ENCODE measurements around the gene HACE1.
"Not testable (repeated sequence)": the region's sequence is repeated elsewhere in the genome, so short reads cannot be mapped to it uniquely, and the experiment has no call there.

HACE1 gene

DNA sequence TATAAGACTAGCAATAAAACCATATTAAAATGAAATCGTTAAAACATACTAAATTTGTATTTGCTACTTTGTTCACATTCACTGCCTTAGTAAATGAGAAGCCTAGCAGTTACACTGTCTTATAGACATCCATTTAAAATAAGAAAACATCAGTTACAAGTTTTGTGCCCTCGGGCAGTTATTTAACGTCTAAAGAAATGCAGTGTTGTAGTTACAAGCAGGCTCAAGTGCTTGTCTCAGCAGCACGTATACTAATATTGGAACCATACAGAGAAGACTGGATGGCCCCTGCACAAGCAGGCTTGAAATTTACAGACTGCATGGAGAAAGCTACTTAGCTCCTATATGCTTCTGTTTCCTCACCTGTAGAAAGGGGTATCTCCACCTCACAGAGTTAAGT, 93.1 kb downstream of the HACE1 start:
- TF ChIP-seq, protein P1, sequence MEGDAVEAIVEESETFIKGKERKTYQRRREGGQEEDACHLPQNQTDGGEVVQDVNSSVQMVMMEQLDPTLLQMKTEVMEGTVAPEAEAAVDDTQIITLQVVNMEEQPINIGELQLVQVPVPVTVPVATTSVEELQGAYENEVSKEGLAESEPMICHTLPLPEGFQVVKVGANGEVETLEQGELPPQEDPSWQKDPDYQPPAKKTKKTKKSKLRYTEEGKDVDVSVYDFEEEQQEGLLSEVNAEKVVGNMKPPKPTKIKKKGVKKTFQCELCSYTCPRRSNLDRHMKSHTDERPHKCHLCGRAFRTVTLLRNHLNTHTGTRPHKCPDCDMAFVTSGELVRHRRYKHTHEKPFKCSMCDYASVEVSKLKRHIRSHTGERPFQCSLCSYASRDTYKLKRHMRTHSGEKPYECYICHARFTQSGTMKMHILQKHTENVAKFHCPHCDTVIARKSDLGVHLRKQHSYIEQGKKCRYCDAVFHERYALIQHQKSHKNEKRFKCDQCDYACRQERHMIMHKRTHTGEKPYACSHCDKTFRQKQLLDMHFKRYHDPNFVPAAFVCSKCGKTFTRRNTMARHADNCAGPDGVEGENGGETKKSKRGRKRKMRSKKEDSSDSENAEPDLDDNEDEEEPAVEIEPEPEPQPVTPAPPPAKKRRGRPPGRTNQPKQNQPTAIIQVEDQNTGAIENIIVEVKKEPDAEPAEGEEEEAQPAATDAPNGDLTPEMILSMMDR (conservative IDR thresholded peaks at IDR 0.05; ENCODE audit: low read length) = no peak
- no peak for DNase-seq (ENCODE audit: low read depth)

DNA sequence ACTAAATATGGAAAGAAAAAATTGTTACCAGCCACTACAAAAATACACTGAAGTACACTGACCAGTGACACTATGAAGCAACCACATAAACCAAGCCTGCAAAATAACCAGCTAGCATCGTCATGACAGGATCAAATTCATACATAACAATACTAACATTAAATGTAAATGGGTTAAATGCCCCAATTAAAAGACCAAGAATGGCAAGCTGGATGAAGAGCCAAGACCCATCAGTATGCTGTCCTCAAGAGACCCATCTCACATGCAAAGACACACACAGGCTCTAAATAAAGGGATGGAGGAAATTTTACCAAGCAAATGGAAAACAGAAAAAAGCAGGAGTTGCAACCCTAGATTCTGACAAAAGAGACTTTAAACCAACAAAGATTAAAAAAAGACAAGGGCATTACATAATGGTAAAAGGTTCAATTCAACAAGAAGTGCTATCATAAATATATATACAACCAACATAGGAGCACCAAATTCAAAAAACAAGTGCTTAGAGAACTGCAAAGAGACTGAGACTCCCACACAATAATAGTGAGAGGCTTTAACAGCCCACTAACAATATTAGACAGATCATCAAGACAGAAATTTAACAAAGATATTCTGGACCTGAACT, 104.8 kb downstream of the HACE1 start:
- TF ChIP-seq, protein P1 (conservative IDR thresholded peaks at IDR 0.05; ENCODE audit: low read length) = no peak
- no peak overlapping the region for H3K4me3 ChIP-seq (ENCODE audit: low read length)
- peak; percentile 17 for DNase-seq (ENCODE audit: low read depth)

More for the DNA sequence above, 93.1 kb downstream of the HACE1 start:
- H3K4me3 ChIP-seq (ENCODE audit: low read length) = no peak overlapping the region

DNA sequence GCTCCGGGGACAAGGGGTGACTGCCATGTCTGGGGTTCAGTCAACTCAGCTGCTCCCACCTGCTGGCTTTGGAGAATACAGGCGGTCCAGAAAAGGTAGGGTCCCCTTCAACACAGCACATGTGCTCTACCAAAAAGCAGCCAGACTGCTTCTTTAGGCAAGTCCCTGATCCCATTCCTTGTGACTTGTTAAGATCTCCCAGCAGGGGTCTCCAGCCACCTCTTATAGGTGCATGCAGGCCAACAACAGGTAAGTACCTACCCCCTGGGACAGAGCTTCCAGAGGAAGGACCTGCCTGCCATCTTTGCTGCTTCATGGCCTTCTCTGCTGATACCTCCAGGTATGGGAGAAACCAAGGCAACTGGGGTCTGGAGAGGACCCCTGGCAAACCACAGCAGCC, 106.5 kb downstream of the HACE1 start:
- TF ChIP-seq, protein P1 (conservative IDR thresholded peaks at IDR 0.05; ENCODE audit: low read length) = no peak
- no peak overlapping the region for H3K4me3 ChIP-seq (ENCODE audit: low read length)
- no peak for DNase-seq (ENCODE audit: low read depth)

DNA sequence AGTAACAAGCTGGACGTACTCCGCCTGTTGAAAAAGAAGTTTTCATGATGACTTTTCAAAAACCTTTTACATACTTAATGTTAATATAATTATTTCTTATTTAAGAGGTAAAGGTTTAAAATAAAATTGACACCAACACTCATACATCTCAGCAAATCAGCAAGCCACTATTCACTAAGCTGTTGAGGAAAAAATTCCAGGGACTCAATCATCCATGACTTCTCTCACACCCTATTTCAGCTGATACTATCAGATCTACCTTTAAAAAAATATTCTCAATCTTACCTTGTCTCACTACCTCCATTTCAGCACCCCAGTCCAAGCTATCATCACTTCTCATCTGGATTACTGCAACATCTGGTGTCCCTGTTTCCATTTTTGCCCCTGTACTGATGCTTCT, 109.3 kb downstream of the HACE1 start:
- TF ChIP-seq, protein P1 (conservative IDR thresholded peaks at IDR 0.05; ENCODE audit: low read length) = no peak
- DNase-seq (ENCODE audit: low read depth) = no peak
- H3K4me3 ChIP-seq (ENCODE audit: low read length) = no peak overlapping the region

DNA sequence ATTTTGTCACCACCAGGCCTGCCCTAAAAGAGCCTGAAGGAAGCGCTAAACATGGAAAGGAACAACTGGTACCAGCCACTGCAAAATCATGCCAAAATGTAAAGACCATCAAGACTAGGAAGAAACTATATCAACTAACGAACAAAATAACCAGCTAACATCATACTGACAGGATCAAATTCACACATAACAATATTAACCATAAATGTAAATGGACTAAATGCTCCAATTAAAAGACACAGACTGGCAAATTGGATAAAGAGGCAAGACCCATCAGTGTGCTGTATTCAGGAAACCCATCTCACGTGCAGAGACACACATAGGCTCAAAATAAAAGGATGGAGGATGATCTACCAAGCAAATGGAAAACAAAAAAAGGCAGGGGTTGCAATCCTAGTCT, 120.6 kb downstream of the HACE1 start:
- not testable (repeated sequence) for DNase-seq (ENCODE audit: low read depth); H3K4me3 ChIP-seq (ENCODE audit: low read length)

DNA sequence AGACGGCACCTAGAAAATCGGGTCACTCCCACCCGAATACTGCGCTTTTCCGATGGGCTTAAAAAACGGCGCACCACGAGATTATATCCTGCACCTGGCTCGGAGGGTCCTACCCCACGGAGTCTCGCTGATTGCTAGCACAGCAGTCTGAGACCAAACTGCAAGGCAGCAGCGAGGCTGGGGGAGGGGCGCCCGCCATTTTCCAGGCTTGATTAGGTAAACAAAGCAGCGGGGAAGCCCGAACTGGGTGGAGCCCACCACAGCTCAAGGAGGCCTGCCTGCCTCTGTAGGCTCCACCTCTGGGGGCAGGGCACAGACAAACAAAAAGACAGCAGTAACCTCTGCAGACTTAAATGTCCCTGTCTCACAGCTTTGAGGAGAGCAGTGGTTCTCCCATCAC, 122.2 kb downstream of the HACE1 start:
- DNase-seq (ENCODE audit: low read depth) = not testable (repeated sequence)

DNA sequence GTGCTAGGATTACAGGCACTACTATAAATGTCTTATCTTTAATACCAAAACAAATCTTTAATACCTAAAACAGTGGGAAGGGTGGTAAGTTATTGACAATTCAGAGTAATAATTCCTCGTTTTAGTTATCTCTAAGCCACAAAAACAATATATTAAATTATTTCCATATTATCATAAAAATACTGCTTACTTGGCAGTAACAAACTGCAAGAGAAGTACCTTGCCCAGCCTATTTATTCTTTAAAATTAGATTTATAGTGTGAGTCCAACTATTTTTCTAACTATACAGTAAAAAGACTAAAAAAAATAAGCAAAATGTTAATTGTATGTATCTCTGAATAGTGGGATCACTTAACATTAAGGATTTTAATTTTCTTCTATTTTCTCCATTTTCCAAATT, 123.2 kb downstream of the HACE1 start:
- DNase-seq (ENCODE audit: low read depth) = no peak
- TF ChIP-seq, protein P1 (conservative IDR thresholded peaks at IDR 0.05; ENCODE audit: low read length) = no peak
- no peak overlapping the region for H3K4me3 ChIP-seq (ENCODE audit: low read length)

More for the DNA sequence above, 122.2 kb downstream of the HACE1 start:
- not testable (repeated sequence) for H3K4me3 ChIP-seq (ENCODE audit: low read length)

DNA sequence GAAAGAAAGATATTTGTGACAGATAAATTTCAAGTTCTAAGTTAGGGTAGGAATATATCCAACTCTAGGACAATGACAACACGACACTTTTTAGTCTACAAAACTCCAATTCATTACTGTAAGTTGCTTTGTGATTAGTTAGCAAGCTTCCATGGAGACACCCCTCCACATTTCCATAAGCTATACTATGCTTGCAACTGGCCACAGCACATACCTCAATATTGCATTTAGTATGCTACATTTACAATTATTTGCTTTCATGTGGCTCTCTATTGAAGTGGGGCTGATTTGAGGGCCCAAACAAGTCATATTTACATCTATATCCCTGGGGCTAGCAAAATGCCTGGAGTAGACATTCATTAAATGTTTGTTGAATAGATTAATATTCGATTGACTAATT, 129.3 kb downstream of the HACE1 start:
- TF ChIP-seq, protein P1 (conservative IDR thresholded peaks at IDR 0.05; ENCODE audit: low read length) = no peak
- no peak overlapping the region for H3K4me3 ChIP-seq (ENCODE audit: low read length)
- no peak for DNase-seq (ENCODE audit: low read depth)
